Endothelial cell of umbilical vein (primary cell): ENCODE data around the gene CERS6.

Experiments
- CTCF ChIP-seq, 2 donors: IDR thresholded peaks; 1 replicate in 1 of 2; 2 replicates in 1 of 2; pipeline ENCODE4 v1.5.1; 2011; ENCODE audit warnings: low read length in 2 of 2, mild to moderate bottlenecking in 2 of 2, moderate library complexity in 2 of 2, control low read depth in 1 of 2, inconsistent platforms in 1 of 2, low read depth in 1 of 2; ENCODE audit not compliant: insufficient read depth in 1 of 2; ENCODE audit errors: extremely low read depth in 1 of 2
- MAX ChIP-seq: IDR thresholded peaks from 2 replicates; pipeline ENCODE4 v1.6.1; 2011; ENCODE audit not compliant: insufficient read depth, insufficient read length
- POLR2A ChIP-seq: IDR thresholded peaks from 2 replicates; pipeline ENCODE4 v1.6.1; 2012; ENCODE audit warnings: low read depth, mild to moderate bottlenecking, control low read depth, low read length
- POLR2AphosphoS5 ChIP-seq: IDR thresholded peaks from 2 replicates; pipeline ENCODE4 v1.6.1; 2012; ENCODE audit warnings: low read depth, mild to moderate bottlenecking, control low read depth, low read length, moderate library complexity; ENCODE audit not compliant: insufficient read depth

- TF ChIP-seq MAX (no peak), POLR2A (no peak), POLR2AphosphoS5 (no peak), CTCF (IDR thresholded peaks at IDR 0.05; ENCODE audit: extremely low read depth in 1 of 2, insufficient read depth in 1 of 2, low read depth in 1 of 2, low read length in 2 of 2) (no peak)
Observed at GRCh38 chr2:168821992-168822391, 365.9 kb downstream of the CERS6 start.
